AG04450 (cell line): Measurements from ENCODE around the gene ZBTB7C. TPM values are rescaled to one million over a fixed set of nuclear protein-coding genes. Genes with fewer than 3 reads are reported as not detected.

Experiments used
- CTCF ChIA-PET: fragments of 300-600, 350-600 bp; formaldehyde crosslinking; extraction: SDS; loops from one replicate; lab custom pipeline; 2022; ENCODE audit warnings: antibody characterized with exemption, inconsistent platforms; lab: Charles Lee
- POLR2A ChIA-PET: fragments of 350-600 bp; formaldehyde crosslinking; extraction: SDS; loops from one replicate; lab custom pipeline; 2021; ENCODE audit warnings: antibody characterized with exemption, inconsistent platforms; lab: Yijun Ruan, JAX
- DNase-seq: peaks from one replicate; pipeline ENCODE4 v3.0.0-alpha.2; 2011; ENCODE audit warnings: low read depth, low spot score
- H3K27ac ChIP-seq: one replicate; pipeline ENCODE4 v1.5.1; 2012; ENCODE audit warnings: low read depth, low read length, control low read depth
- H3K27me3 ChIP-seq: one replicate; pipeline ENCODE4 v1.6.0; 2012; ENCODE audit warnings: low read length; ENCODE audit not compliant: control insufficient read depth, insufficient read depth
- H3K4me3 ChIP-seq: 2 replicates; pipeline ENCODE4 v1.5.1; 2011; ENCODE audit warnings: mild to moderate bottlenecking, low read depth, low read length, control low read depth
- H3K9me3 ChIP-seq: 2 replicates; pipeline ENCODE4 v1.5.1; 2012; ENCODE audit warnings: low read length; ENCODE audit not compliant: control insufficient read depth, insufficient read depth
- CTCF ChIP-seq: IDR thresholded peaks from 2 replicates; pipeline ENCODE4 v1.5.1; 2011; ENCODE audit warnings: low read depth, low read length, control low read depth, inconsistent platforms
- polyA plus RNA-seq: library from polyadenylated mRNA; depleted of rRNA; stranded (reverse); fragments of >200 nt; gene quantifications from 2 replicates; pipeline ENCODE4 v1.2.3, GENCODE V29; 2011

Gene ZBTB7C
- polyA plus RNA-seq, 1 experiment = not detected

- ChIA-PET POLR2A (no interaction called here), CTCF (no interaction called here)
- DNase-seq = no peak
- H3K27ac ChIP-seq = no peak overlapping the region
- TF ChIP-seq CTCF = no peak
- H3K27me3 ChIP-seq = peaks cover 6% of the 10 kb centered on the region
- H3K4me3 ChIP-seq = no peak overlapping the region
- no peaks in the 10 kb centered on the region; the same call in 1 of the 2 replicates for H3K9me3 ChIP-seq
Measured at GRCh38 chr18:48039769-48040215, 369.4 kb downstream of the ZBTB7C start.

- CTCF ChIA-PET = no interaction called here
- TF ChIP-seq CTCF = no peak
- Histone ChIP-seq H3K9me3 (no peaks in the 10 kb centered on the region; the same call in 1 of the 2 replicates), H3K27ac (no peak overlapping the region), H3K4me3 (no peak overlapping the region), H3K27me3 (peaks cover 6% of the 10 kb centered on the region)
- POLR2A ChIA-PET = no interaction called here
- DNase-seq = no peak
Measured at GRCh38 chr18:48038636-48039035, 370.5 kb downstream of the ZBTB7C start.

DNA sequence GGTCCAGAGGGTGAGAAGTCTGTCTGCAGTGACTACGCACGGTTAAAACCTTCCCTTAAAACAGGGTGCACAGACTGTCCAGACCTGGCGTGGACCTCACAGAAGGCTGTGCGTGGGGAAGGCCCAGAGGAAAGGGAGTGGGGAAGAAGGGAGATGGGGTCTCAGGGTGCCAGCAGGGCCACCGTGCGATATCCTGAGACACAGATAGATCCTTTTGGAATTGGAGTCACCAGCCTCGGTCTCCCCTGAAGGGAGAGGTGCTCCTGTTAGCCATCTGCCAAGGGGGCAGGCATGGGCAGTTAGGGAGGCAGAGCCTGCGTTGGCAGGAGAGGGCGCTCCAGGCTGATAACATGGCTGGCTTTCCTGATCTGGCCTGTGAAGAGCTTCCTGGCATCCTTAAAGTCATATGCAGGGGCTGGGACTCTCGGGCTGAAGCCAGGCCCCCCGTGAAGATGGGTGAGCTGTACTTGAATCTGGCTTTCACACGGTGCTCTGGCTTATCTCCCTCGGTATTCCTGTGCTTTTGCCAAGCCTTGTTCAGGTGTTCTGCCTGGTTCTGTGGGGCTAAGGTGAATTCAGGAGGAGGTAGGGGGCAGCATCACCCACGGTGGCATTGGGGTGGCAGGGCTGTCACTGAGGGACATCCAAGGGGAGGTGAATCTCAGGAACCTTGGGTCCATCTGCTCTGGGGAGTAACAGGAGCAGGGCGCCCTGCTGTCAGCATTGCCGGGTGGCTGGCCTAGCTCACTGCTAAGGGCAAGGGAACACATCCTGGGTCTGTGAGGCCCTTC, 371.5 kb downstream of the ZBTB7C start:
- Histone ChIP-seq H3K9me3 (no peaks in the 10 kb centered on the region; the same call in 1 of the 2 replicates), H3K27ac (no peak overlapping the region), H3K27me3 (peaks cover 6% of the 10 kb centered on the region), H3K4me3 (no peak overlapping the region)
- no peak for DNase-seq
- no peak for TF ChIP-seq CTCF
- ChIA-PET CTCF (interaction anchor here (1.4 kb wide), 1 partner anchor 407 kb away, joined by 4 read pairs; no protein-coding TSS in a partner anchor), POLR2A (no interaction called here)

DNA sequence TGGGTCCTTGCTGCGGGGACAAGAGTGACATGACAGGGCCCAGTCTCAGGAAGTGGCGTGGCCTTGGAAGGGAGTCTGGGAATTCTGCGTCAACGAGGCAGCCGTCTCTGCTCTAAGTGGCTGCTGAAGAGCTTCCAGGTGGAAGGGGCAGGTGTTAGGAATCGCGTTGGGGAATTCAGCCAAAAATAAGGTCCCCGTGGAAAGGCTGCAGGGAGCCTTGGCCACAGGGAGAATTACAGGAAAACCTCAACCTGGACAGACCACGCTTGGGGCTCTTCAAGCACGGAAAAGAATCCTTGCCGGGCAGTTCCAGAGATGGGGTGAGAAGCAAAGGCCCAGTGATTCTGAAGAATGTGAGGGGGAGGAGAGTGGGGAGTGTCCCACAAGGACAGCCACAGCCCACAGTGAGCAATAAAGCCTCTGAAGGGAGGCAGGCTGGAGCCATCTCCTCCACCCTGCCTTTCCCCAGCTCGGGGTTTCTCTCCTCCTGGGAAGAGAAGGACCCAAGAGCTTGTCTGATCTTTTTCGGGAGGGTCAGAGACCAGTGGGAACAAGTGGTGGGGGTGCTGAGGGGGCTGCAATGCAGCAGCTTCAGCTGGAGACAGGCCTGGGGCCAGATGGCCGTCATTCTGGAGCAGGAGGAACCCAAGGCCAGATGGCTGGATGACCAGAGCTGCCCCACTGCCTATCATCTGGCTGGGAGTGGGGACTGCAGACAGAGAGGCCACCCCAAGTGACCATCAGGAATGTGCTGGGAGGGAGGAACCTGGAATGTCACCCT, 372.4 kb downstream of the ZBTB7C start:
- Histone ChIP-seq H3K27me3 (peaks cover 6% of the 10 kb centered on the region), H3K4me3 (no peak overlapping the region), H3K9me3 (no peaks in the 10 kb centered on the region; the same call in 1 of the 2 replicates), H3K27ac (no peak overlapping the region)
- ChIA-PET POLR2A (no interaction called here), CTCF (interaction anchor here (1.4 kb wide), 1 partner anchor 408 kb away, joined by 4 read pairs; no protein-coding TSS in a partner anchor)
- no peak for TF ChIP-seq CTCF
- no peak for DNase-seq

- CTCF ChIA-PET = no interaction called here
- no peak overlapping the region for H3K27ac ChIP-seq
- POLR2A ChIA-PET = no interaction called here
Measured at GRCh38 chr18:48036226-48036625, 373.0 kb downstream of the ZBTB7C start.

More at GRCh38 chr18:48036226-48036625, 373.0 kb downstream of the ZBTB7C start:
- no peak for DNase-seq
- H3K9me3 ChIP-seq = no peaks in the 10 kb centered on the region; the same call in 1 of the 2 replicates
- no peak for TF ChIP-seq CTCF
- H3K27me3 ChIP-seq = peaks cover 6% of the 10 kb centered on the region
- H3K4me3 ChIP-seq = no peak overlapping the region
